OCI-LY1 (cell line): ENCODE data around the gene MKRN2.

Experiments
- EZH2 ChIP-seq: fragments of 200-600 bp; sonication (generic), shearing (Covaris generic); IDR thresholded peaks from 2 replicates; pipeline ENCODE4 v1.8.0; 2017; ENCODE audit warnings: borderline replicate concordance, mixed run types, mild to moderate bottlenecking, antibody characterized with exemption, low read length, moderate library complexity, mixed read lengths
- TF ChIP-seq, protein P1 (sequence below): fragments of 200-600 bp; sonication (generic), shearing (Covaris generic); IDR thresholded peaks from 2 replicates; pipeline ENCODE4 v1.5.1; 2017; ENCODE audit warnings: mild to moderate bottlenecking, antibody characterized with exemption, low read length, moderate library complexity, mixed read lengths

- TF ChIP-seq, protein P1, sequence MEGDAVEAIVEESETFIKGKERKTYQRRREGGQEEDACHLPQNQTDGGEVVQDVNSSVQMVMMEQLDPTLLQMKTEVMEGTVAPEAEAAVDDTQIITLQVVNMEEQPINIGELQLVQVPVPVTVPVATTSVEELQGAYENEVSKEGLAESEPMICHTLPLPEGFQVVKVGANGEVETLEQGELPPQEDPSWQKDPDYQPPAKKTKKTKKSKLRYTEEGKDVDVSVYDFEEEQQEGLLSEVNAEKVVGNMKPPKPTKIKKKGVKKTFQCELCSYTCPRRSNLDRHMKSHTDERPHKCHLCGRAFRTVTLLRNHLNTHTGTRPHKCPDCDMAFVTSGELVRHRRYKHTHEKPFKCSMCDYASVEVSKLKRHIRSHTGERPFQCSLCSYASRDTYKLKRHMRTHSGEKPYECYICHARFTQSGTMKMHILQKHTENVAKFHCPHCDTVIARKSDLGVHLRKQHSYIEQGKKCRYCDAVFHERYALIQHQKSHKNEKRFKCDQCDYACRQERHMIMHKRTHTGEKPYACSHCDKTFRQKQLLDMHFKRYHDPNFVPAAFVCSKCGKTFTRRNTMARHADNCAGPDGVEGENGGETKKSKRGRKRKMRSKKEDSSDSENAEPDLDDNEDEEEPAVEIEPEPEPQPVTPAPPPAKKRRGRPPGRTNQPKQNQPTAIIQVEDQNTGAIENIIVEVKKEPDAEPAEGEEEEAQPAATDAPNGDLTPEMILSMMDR, result no peak
- no peak for TF ChIP-seq EZH2
Measured at GRCh38 chr3:12585970-12586369, 29.1 kb downstream of the MKRN2 start.
